Ammon's horn (tissue), 1 donor: ENCODE measurements around the gene IP6K2.

ENCODE experiments used
- DNase-seq: peaks from one replicate; pipeline ENCODE4 v3.0.0-alpha.2; 2016; ENCODE audit warnings: low spot score

IP6K2 gene

DNA sequence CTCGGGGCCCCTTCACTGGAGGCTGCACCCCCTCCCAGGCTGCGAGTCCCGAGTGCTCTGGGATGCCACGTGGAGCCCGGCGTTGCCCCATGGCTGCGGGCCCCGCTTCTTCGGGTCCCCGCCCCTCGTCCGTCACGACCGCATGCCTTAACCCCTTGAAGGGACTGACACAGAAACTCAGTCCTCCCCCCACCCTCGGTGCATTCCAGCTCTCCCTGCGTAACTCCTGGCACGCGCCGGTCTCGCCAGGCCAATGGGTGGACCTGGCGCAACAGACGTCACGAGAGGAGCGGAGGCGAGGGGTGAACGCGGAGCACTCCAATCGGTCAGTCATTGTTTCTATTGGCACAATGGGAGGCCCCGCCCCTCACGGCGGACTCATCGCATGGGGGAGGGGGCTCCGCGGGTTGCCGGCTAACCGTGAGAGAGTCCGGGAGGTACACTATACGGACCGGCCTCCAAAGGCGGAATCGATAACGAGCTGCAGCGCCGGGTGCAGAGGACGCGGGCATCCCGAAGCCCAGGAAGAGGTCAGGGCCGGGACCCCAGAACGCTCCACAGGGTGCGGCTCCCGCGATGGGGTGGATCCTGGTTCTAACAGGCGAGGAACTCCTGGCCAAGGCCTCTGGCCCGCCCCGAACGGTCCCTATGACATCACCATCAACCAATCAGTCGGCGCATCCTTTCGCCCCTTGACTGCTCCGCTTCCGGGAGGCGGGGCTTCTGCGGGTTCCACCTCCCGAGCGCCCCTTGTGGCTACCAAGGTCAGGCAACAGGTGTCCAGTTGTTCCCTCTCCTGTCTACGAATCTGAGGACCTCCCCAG lies 53.3 kb downstream of the IP6K2 start:
- DNase-seq, result peak; percentile 97

GRCh38 chr3:48662753-48663488 lies 54.1 kb downstream of the IP6K2 start, which contains the start of gene CELSR3:
TSS of gene CELSR3 (minus strand) at chr3:48662886. CDS start at chr3:48662634, 252 bp downstream.
- DNase-seq, result peak; percentile 89

- no peak for DNase-seq
Observed at GRCh38 chr3:48662145-48662752, 54.8 kb downstream of the IP6K2 start.

DNA sequence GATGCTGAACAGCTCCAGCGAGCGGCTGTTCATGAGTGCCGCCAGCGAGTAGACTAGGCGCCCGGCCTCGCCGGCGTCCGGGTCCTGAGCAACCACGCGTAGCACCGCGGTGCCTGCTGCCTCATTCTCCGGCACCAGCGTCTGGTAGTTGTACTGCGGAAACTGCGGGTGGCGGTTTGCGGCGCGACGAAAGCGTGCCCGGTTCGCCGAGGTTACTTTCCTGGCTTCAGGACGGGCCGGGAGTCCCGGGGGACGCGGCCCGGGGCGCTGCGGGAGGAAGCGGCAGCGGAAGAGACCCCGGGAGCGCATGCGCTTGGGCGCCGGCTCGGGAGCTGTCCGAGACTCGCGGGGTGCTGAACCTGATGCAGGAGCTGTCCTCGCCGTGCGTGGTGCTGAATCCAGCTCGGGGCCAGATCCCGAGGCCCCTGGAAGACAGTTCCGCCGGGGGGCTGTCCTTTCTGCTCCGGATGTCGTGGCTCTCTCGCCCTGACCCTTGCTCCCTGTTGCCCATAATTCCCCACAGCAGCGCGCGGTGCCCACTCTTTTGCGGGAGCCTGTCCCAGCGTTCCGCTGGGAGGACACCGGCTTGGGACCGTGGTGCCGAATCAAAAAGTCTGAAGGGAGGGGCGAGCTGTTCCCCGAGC lies 55.4 kb downstream of the IP6K2 start:
- DNase-seq, result peak; percentile 49

- DNase-seq, result no peak
Observed at GRCh38 chr3:48660800-48661400, 56.1 kb downstream of the IP6K2 start.

DNA sequence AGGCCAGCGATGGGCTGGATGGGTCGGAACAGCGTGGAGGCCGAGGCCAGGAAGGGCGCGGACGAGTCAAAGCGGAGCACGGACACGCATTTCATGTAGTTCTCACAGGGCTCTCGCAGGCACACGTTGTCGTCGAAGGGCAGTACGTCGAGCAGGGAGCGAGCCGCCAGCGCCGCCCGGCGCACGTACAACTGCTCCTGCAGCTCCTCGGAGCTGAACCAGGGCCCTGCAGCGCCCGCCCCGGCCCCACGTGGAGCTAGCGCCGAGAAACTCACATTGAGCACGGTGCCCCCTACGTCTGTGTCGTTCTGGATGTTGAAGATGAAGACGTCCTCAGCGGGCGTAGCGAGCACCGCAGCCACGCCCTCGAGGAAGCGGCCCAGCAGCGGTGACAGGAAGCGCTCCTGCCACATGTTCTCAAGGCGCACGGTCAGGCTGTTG lies 60.2 kb downstream of the IP6K2 start:
- no peak for DNase-seq

GRCh38 chr3:48656061-48656840 lies 60.8 kb downstream of the IP6K2 start:
- DNase-seq, result peak; percentile 51

DNA sequence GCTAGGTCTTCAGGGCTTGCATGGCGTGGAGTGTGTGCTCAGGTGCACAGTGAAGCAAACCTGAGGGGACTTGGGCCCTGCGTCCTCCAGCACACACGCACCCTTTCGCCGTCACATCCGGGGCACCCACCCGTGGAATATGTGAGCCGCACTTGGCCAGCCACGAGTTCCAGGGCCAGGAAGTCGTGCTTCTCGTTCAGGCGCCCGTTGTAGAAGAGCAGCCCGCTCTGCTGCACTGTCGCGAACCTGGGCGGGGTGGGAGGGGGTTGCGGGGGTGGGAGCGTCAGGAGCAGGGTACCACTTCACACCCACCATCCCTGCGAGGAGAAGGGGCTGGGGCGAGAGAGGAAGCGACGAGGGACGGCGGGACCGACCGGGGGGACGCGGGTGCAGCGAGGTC lies 61.4 kb downstream of the IP6K2 start:
- no peak for DNase-seq

- no peak for DNase-seq
Observed at GRCh38 chr3:48655063-48655462, 62.0 kb downstream of the IP6K2 start.

GRCh38 chr3:48652923-48653715 lies 63.9 kb downstream of the IP6K2 start:
- no peak for DNase-seq

DNA sequence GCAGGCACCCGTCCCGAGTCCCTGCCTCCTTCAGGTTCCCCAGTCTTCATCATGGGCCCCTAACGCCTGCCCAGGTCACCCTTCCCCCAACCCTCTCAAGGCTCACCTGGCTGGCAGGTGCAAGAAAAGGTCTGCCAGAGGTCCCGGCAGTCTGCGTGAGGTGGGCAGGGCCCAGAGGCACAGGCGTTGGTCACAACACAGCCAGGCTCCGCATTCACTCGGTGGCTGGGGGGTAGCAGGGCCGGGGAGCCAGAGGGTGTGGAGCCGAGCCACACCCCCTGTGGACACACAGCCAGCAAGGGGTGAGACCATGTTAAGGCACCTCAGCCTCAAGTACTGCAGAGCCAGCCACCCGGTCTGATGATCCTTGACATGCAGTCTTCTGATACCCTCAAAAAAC lies 65.2 kb downstream of the IP6K2 start:
- DNase-seq, result no peak

- DNase-seq, result no peak
Observed at GRCh38 chr3:48650723-48651122, 66.3 kb downstream of the IP6K2 start.

- DNase-seq, result no peak
Observed at GRCh38 chr3:48648188-48648850, 68.7 kb downstream of the IP6K2 start.

GRCh38 chr3:48647714-48648113 lies 69.3 kb downstream of the IP6K2 start:
- no peak for DNase-seq

DNA sequence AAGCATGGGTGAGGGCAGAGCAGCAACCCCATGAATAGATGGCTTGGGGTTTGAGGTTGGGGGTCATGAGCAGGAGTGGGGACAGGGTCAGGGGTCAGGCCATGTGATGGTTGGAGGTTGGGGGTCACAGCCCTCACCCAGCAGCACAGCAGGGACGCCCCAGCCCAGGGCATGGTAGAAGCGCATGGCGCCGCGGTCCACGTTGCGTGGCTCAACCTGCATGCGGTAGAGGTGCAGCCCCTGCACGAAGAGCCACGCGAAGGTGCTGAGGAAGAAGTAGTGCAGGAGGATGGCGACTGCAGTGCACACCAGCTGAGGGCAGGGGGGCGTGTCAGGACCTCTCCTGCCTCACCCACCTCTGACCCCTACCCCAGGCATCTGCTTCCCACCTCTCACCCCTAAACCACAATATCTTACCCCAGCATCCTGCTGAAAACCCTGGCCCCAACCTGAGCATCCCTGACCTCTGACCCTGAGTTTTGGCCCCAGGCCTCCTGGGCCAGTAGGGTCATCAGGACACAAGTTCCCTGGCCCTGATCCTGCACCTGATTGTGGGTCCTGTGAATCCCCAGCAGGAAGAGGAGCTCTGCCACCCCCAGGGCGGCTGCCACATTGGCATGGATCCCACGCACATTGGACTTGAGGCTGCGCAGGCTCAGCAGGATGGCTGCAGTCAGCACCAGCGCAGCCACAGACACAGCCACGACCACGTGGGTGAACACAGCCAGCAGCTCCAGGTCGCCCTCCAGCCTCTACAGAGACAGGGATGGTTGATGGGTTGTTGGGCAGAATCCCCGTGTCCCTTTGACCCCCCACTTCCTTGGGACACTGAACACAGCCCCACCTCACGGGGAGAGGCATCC lies 71.9 kb downstream of the IP6K2 start:
- DNase-seq, result peak; percentile 45

DNA sequence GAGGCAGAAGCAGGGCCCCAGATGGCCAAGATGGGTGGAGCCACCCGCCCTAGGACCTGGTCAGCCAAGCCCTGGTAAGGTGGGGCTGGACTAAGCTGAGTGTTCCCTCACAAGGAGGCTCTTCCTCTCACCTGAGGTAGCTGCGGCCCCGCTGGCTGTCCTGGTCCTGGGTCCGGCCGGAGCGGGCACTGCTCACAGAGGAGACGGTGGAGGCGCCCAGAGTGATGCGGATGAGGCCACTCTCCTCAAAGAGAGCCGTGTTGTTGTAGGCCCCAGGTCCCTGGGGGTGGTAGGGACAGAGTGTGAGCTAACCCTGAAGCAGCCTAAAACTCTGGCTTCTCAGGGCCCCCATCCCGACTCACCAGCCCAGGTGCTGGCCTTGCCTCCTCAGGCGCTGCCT lies 74.4 kb downstream of the IP6K2 start:
- DNase-seq, result no peak

- no peak for DNase-seq
Observed at GRCh38 chr3:48641396-48641795, 75.6 kb downstream of the IP6K2 start.

GRCh38 chr3:48639944-48640606 lies 76.9 kb downstream of the IP6K2 start:
- DNase-seq, result no peak
